HPDE6-E6E7 (cell line): ENCODE data around the gene KANSL1L.

Experiments used
- DNase-seq: peaks from one replicate; pipeline ENCODE4 v3.0.0; 2011; ENCODE audit warnings: missing footprints; ENCODE audit errors: extremely low spot score

KANSL1L gene

DNA sequence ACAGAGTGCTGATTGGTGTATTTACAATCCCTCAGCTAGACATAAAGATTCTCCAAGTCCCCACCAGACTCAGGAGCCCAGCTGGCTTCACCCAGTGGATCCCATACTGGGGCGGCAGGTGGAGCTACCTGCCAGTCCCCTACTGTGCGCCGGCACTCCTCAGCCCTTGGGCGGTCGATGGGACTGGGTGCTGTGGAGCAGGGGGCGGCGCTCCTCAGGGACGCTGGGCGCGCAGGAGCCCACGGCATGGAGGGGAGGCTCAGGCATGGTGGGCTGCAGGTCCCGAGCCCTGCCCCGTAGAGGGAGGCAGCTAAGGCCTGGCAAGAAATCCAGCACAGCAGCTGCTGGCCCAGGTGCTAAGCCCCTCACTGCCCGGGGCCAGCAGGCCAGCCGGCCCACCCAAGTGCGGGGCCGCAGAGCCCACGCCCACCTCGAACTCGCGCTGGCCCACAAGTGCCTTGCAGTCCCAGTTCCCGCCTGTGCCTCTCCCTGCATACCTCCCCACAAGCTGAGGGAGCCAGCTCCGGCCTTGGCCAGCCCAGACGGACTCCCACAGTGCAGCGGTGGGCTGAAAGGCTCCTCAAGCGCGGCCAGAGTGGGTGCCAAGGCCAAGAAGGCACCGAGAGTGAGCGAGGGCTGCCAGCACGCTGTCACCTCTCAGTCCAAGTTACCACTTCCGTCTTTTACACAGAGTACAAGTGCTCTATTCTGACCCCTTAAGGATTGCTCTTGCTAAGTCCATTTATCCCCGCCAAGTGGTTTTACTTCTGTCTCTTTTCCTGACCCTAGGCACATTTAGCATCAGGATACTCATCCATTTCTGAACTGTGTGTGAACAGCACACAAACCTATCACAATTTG, 170.5 kb downstream of the KANSL1L start:
- DNase-seq: no peak

DNA sequence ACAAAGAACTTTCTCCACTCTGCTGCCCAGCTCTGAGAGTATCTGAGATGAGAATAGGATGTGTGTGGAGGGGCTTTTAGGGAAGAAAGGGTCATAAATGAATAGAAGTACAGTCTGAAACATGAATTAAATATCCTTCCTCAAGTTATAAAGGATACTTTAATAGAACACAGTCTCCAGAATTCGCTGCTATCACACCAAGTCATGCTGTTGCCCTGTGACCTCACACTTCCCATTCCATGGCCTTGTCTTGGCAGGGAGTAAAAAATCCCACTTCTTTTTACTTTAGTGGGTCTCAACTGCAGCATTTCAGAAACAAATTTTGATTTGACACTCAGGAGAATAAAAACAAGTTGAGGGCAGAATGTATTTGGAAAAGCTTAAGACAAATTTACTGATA, 172.6 kb downstream of the KANSL1L start:
- DNase-seq: no peak

DNA sequence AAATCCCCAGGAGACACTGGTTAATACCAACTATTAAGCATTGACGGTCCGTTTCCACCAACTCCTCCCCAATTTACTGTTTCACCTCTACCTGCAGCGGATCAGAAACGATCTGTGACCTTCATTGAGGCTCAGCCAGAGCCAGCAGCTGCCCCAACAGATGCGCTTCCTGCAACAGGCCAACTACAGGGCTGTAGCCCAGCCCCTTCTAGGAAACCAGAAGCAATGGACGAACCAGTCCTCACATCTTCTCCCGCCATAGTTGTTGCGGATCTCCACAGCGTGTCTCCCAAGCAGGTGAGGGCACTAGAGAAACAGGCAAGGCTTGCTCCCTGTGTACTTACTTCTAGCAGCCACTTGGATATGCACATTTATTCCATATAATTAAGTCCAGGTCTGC, 177.2 kb downstream of the KANSL1L start:
- DNase-seq: no peak

DNA sequence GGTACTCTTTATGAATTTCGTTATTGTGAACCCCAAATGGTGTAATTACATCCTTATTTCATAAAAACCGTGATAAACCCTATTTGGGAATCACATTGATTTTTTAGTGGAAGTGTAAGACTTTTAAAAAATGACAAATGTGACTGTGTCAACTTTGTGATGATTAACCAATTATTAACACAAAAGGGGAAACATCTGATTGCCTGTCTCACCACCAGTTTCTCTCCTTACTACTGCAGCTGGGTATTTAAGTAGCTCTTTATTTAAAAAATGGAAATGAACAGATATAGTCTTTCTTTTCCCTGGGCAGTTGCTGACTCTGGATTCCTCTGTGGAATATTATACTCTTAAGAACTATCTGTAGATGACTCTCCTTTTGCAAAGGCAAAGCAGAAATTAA, 180.4 kb downstream of the KANSL1L start:
- DNase-seq: no peak

DNA sequence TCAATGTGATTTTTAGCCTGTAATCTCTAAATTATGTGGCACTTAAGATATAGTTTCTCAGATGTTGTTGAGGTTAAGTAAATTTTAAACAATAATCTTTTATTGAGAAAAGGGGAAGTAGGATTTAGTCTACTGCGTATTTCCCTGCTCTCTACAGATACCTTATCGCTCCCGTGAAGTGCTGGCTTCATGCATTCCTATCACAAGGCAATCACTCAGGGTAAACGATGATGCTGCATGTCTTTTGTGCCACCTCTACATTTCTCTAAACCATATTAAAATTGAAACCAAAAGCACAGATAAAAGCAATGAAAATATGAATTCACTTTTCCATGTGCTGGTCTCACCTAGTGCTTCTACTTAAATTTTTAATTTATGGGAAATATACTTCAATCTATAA, 183.2 kb downstream of the KANSL1L start:
- DNase-seq: no peak

DNA sequence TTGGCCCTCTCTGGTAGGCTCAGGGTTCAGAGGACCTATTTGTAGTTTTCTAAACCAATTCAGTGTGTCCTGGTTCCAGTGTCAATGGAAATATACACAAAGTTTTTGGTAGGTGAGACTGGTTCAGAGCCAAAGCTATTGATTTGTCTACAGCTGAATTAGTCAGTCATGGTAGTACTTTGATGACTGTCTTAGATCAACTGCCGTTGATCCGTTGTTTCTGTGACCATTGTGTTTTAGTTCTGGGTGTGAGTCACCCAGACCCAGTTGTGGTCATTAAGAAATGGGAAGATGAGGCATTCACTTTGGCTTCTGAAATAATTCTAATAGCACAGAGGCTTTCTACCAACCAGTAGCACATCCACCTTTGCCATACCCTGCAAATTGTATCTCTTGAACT, 184.8 kb downstream of the KANSL1L start:
- DNase-seq: no peak

DNA sequence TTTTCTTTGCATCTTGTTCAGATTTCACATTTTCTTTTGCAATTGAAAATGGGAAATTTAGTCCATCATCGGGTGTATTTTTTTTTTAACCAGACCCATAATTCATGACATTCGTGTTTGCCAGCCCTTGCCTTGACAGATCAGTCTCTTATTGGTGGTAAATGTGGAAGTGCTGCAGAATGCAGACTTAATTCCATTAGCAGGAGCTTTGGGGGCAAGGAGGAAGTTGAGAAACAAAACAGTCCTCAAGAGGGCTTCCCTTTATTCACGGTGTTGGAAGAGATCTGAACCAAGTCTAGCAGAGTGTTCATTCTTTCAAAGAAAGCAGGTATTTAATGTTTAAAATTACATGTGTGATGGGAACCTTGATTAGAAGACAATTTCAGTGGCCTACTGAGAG, 185.3 kb downstream of the KANSL1L start:
- no peak for DNase-seq

DNA sequence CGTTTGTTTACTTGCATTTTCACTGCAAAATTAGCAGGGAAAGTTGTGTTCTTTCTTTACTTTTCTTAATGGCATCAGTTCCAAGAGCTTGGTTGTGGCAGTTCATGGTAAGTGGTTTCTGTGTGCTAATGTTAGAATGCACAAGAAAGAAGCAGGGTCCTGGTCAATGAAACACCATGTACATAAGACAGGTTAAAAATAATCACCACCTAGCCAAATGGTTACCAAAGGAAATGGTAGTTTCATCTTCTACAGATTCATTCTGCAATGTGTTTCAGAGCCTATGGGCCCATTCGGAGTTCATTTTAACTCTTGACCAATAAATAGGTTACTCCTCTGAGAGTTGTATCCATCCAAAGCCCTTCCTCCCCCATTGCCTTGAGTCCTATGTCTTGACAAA, 186.9 kb downstream of the KANSL1L start:
- no peak for DNase-seq

DNA sequence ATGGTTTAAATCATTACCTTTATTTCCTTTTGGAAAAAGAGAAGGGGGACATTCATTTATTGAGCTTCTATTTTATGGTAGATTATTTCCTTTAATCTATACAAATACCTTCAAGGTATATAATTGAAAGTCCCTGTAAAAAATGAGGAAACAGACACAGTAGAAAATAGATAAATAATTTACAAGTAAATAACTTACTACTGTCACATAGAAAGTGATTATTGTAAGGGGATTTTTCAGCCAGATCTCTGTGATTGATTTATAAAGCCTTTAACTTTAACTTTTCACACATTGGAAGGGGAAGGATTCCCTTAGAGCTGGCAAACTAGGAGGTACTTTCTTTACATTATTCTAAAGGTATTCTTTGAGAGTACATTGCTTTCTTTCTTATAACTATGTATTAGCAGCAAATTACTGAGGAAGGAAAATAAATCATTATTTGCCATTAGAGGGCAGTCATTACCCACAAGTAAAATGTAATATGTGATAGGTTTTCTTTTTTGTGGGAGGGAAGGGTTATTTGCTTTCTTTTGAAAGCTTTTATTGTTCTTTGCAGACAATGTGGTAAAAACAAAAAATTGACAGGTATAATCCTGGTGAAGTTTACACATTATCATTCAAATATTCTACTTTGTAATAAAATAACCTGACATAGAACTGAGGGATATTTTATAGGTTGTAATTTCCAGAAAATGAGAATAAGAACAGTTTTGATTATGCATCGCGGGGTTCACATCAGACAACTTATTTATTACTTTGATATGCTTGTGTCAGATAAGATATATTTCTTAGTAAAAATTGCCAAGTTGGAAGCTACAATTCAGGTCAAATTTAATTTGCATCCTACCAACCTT, 193.6 kb downstream of the KANSL1L start:
- peak; percentile 20 for DNase-seq

DNA sequence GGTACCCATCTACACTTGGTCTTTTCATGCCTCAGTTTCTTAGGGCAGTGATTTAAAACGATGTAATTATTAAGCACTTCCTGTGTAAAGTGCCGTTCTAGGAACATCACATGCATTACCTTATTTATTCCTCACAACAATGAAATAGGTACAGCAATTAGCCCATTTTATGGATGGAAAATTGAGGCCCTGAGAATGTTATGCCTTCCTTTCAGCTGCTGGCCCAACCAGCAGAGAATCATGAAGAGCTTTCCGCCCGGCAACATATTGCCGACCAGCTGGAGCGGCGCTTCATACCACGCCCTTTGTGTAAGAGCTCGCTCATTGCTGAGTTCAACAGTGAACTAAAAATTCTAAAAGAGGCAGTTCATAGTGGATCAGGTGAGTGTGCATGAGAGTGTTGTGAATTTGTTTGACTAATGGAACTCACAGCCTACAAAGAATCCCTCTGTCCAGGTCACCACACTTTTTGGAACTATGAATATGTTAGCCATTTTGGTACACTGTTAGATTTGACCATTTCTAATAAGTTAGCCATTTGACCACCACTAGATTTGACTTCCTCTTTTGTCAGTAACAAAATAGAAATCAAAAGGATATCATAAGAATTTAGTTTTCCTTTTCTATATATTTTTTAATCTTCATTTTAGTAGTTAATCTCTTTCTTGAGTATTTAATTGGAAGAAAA, 194.4 kb downstream of the KANSL1L start:
- no peak for DNase-seq

DNA sequence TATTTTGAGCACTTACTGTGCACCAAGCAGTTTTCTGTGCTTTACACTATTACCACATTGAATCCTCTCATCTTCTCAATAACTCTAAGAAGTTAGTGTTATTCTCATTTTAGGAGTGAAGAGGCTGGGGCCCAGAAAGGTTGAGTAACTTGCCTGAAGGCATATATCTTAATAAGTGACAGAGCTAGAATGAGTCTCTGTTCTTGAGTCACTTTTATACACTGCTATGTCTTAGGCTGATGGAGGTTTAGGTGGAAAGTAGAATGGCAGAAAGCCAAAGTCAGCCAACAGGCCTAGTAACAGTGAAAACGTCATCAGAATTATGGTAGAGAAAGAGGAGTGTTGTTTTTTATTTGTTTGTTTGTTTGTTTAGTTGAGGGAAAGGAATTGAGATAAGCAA, 196.6 kb downstream of the KANSL1L start:
- peak; percentile 21 for DNase-seq

DNA sequence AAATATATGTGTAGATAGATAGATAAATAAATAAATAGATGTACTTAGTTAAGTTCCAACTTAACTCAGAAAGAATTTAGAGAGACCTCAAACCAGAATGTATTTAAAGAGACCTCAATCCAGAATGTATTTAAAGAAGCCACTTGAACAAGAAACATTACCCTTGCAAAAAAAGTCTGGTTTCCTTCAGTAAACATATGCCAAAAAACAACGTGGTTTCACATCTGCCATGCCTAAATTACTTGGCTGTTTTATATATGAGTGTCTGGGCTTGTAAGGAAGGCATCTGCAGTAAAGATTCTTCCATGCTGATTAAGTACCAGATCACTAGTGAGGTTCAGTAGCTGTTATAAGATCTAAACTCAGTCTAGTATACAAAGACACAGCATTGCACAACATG, 197.9 kb downstream of the KANSL1L start:
- DNase-seq: no peak
